GM12874 (cell line): ENCODE results near the gene MYO10.

Experiments used
- CTCF ChIP-seq: IDR thresholded peaks from 2 replicates; pipeline ENCODE4 v1.5.1; 2011; ENCODE audit warnings: low read depth, mild to moderate bottlenecking, control low read depth, low read length, moderate library complexity; ENCODE audit not compliant: insufficient read depth

The MYO10 gene

GRCh38 chr5:16842896-16843295 is 93.2 kb downstream of the MYO10 start:
- TF ChIP-seq CTCF: no peak

- TF ChIP-seq CTCF: no peak
Observed at GRCh38 chr5:16841416-16841815, 94.7 kb downstream of the MYO10 start.

- no peak for TF ChIP-seq CTCF
Observed at GRCh38 chr5:16837305-16837704, 98.8 kb downstream of the MYO10 start.

GRCh38 chr5:16834029-16834428 is 102.1 kb downstream of the MYO10 start:
- no peak for TF ChIP-seq CTCF

GRCh38 chr5:16827755-16828154 is 108.3 kb downstream of the MYO10 start:
- no peak for TF ChIP-seq CTCF

- TF ChIP-seq CTCF: no peak
Observed at GRCh38 chr5:16826379-16827125, 109.5 kb downstream of the MYO10 start.

GRCh38 chr5:16819522-16820167 is 116.4 kb downstream of the MYO10 start:
- no peak for TF ChIP-seq CTCF
